D721Med (cell line): ENCODE data around the gene ATG10.

ENCODE experiments used
- DNase-seq: peaks from one replicate; pipeline ENCODE4 v3.0.0; 2011; ENCODE audit warnings: low spot score; ENCODE audit not compliant: insufficient read length
- FAIRE-seq: peaks from 2 replicates; lab custom pipeline; 2011; peaks lifted over from hg19 to GRCh38; lab: Jason Lieb, UNC
- TF ChIP-seq, protein P1 (sequence below): IDR thresholded peaks from 2 replicates; pipeline ENCODE4 v1.5.1; 2012; ENCODE audit warnings: mild to moderate bottlenecking, control low read depth; ENCODE audit not compliant: insufficient read depth; ENCODE audit errors: missing control alignments

The ATG10 gene

DNA sequence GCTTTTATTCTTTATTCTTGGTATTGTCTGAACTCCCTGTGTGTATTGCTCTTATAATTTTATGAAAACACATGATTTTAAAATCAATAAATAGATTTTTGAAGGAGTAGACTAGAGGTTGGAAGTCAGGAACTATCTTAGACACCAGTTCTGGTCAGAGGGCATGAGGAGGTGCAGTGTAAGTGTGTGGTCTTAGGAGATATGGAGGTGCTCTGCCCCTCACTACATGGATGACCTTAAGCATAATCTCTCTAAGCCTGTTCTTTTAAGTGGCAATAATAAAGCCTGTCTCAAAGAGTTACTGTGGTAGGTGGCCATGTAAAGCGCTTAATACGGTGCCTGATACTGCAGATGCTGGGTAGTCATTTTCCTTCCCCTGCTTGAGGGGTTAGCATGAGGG is 272.3 kb downstream of the ATG10 start:
- FAIRE-seq (peak; percentile 44), DNase-seq (no peak)
- TF ChIP-seq, protein P1, sequence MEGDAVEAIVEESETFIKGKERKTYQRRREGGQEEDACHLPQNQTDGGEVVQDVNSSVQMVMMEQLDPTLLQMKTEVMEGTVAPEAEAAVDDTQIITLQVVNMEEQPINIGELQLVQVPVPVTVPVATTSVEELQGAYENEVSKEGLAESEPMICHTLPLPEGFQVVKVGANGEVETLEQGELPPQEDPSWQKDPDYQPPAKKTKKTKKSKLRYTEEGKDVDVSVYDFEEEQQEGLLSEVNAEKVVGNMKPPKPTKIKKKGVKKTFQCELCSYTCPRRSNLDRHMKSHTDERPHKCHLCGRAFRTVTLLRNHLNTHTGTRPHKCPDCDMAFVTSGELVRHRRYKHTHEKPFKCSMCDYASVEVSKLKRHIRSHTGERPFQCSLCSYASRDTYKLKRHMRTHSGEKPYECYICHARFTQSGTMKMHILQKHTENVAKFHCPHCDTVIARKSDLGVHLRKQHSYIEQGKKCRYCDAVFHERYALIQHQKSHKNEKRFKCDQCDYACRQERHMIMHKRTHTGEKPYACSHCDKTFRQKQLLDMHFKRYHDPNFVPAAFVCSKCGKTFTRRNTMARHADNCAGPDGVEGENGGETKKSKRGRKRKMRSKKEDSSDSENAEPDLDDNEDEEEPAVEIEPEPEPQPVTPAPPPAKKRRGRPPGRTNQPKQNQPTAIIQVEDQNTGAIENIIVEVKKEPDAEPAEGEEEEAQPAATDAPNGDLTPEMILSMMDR: no peak

DNA sequence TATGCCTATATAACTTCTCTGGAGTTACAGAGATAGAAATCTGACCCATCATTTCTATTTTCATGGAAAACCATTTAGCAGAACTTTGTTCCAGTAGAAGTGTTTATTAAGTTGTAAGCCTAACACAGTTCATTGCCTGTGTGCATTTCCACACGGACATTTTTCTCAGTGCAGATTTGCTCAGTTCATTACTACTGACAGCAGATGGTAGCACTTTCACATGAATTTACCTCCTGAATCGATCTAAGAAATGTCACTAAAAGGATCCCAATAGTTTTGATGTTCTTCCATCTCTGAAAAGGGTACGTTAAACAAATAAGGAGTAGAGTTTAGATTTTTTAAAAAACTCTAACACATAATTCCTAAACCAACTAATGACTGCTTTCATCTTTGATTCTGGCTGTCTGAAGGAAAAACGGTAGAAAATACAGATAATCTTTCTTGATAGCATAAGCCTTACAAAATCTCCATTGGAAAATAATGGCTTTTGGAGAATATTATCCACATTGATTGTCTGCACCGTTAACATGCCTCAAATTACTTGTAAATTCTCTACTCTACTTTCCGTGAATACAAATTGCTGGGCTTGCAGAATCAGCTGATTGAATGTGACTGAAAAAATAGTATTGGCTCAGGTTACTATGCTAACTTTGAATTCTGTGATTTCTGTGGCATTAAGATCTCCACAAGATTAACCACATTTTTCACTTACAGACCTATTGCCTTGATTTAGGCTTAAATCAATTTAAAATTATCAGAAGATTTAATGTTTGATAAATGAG is 273.2 kb downstream of the ATG10 start:
- DNase-seq (no peak), FAIRE-seq (peak; percentile 86)
- TF ChIP-seq, protein P1: no peak

DNA sequence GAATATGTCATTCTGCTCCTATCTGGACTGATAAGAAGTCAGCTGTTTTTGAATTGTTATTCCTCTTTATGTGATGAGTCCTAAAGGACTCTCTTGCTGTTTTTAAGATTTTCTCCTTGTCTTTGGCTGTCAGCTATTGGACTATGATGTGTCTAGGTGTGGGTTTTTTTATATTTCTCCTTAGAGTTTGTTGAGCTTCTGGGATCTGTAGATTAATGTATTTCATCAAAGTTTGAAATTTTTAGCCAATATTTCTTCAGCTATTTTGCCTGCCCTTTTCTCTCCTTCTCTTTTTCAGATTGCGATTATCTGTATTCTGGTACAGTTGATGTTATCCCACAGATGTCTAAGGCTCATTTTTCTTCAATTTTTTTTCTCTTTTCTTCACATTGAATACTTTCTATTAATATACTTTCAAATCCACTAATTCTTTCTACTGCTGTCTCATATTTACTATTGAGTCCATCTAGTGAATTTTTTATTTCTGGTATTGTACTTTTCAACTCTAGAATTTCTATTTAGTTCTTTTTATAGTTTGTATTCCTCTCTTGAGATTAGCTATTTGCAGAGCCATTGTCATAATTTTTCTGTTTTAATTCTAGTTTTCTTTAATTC is 275.2 kb downstream of the ATG10 start:
- TF ChIP-seq, protein P1: no peak
- no peak for DNase-seq
- no peak for FAIRE-seq

DNA sequence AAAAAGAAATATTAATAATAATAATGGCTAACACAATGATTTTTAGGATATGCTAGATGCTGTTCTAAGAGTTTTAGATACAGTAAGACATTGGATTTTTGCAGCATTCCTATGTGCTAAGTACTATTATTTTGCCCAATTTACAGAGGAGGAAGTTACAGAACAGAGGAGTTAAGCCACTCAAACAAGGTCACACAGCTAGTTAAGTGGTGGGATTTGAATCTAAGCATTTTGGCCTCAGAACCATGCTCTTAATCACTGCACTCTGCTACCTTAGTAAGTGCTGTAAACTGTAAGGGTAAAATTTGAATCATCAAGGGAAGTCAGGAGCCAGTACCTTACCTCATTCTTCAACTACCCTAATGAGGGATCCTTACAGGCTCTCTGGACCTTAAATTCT is 280.9 kb downstream of the ATG10 start:
- FAIRE-seq (no peak), DNase-seq (no peak)
- TF ChIP-seq, protein P1: no peak

DNA sequence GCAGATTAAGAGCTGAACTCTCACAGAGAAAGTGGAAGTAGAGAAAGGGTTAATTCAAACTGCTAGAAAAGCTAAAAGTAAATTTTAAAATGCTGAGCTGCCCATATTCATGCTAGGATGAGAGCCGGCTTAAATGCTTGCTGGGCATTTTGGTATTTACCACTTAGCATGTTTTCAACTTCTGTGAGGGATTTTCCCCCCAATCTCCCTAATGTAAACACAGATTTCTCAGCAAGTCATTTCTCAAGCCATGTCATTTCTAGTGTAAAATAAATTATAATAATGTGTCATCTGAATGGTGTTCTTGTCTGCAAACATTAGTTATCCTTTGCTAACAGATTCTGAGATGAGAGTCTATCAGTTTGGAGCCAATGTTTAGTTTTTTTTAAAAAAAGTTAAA is 284.0 kb downstream of the ATG10 start:
- TF ChIP-seq, protein P1: no peak
- DNase-seq: no peak
- no peak for FAIRE-seq

DNA sequence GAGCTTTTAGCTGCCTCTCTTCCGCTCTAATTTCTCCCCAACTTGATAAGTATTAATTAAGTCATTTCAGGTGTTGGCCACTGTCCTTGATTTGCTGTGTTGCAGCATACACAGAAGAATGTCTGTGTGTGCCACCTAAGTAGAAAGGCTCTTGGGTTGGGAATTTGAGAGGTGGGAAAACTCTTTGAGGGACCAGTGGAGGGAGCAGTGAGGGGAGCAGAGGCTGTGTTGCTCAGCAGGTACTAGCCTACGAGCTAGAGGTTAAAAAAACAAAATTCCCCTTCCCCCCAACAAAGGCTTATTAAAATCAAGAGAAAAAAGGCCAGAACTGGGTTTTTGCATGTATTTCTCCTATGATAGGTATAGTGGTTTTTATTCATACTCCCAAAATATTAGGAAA is 285.4 kb downstream of the ATG10 start:
- no peak for FAIRE-seq
- TF ChIP-seq, protein P1: no peak

DNA sequence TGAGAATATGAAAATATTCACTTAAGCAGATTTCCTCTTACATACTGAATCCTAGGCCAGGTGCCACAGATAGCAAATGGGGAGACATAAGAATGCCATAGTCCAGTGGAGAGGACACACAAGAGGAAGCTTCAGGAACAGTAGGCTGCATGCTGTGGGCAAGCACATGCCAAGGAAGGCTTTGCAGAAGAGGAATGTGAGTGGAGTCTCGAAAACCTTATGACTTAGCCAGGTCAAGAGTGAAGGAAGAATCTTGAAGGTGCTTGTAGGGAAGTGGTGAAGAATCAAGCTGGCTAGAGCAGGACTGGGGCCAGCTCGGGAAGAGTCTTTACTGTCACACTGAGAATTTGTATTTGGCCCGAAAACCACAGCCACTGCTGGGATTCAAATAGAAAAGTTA is 285.9 kb downstream of the ATG10 start:
- DNase-seq: no peak
- no peak for FAIRE-seq
- TF ChIP-seq, protein P1: no peak

More for the DNA sequence above, 285.4 kb downstream of the ATG10 start:
- DNase-seq: no peak
